Neural cell (in vitro differentiated cells): Measurements from ENCODE around the gene CAMK2A. TPM values are rescaled to one million over a fixed set of nuclear protein-coding genes. Genes with fewer than 3 reads are reported as not detected.

Experiments
- H2AFZ ChIP-seq: fragments of 200-600, 300-800 bp; sonication (generic), shearing (Covaris generic); 2 replicates; pipeline ENCODE4 v1.6.0; 2014; ENCODE audit warnings: low read depth, mild to moderate bottlenecking, antibody characterized with exemption, low read length, moderate library complexity
- H3F3A ChIP-seq: fragments of 200-600 bp; shearing (Covaris generic); 2 replicates; pipeline ENCODE4 v1.6.1; 2016; ENCODE audit warnings: mild to moderate bottlenecking, moderate library complexity, mixed read lengths, antibody characterized with exemption, low read length; ENCODE audit not compliant: insufficient read depth, poor library complexity, severe bottlenecking
- H3K27ac ChIP-seq: fragments of 200-600, 300-800 bp; sonication (generic), shearing (Covaris generic); 2 replicates; pipeline ENCODE4 v1.5.1; 2014; ENCODE audit warnings: mild to moderate bottlenecking, low read length, moderate library complexity
- H3K27me3 ChIP-seq: fragments of 300-800, 200-600 bp; sonication (generic), shearing (Covaris generic); 2 replicates; pipeline ENCODE4 v1.6.0; 2014; ENCODE audit warnings: mild to moderate bottlenecking, low read depth, low read length, moderate library complexity; ENCODE audit not compliant: insufficient read depth
- H3K36me3 ChIP-seq: fragments of 300-800, 200-600 bp; sonication (generic), shearing (Covaris generic); 2 replicates; pipeline ENCODE4 v1.5.1; 2014; ENCODE audit warnings: mild to moderate bottlenecking, antibody characterized with exemption, low read length, moderate library complexity; ENCODE audit not compliant: insufficient read depth
- H3K4me2 ChIP-seq: fragments of 300-800, 200-600 bp; sonication (generic), shearing (Covaris generic); 2 replicates; pipeline ENCODE4 v1.6.0; 2014; ENCODE audit warnings: mild to moderate bottlenecking, low read length
- H3K4me3 ChIP-seq: fragments of 300-800, 200-600 bp; sonication (generic), shearing (Covaris generic); 2 replicates; pipeline ENCODE4 v1.5.1; 2014; ENCODE audit warnings: mild to moderate bottlenecking, low read length, moderate library complexity
- H3K79me2 ChIP-seq: fragments of 200-600 bp; shearing (Covaris generic); replicated peaks from 2 replicates; pipeline ENCODE4 v1.6.0; 2014; ENCODE audit warnings: mild to moderate bottlenecking, low read length, moderate library complexity; ENCODE audit not compliant: insufficient read depth
- H3K9ac ChIP-seq: fragments of 300-800, 200-600 bp; sonication (generic), shearing (Covaris generic); 2 replicates; pipeline ENCODE4 v1.6.1; 2016; ENCODE audit warnings: mild to moderate bottlenecking, low read length, mixed read lengths
- H3K9me2 ChIP-seq: fragments of 200-600 bp; shearing (Covaris generic); 2 replicates; pipeline ENCODE4 v1.6.1; 2016; ENCODE audit warnings: mild to moderate bottlenecking, low read length, mixed read lengths; ENCODE audit not compliant: insufficient read depth
- H3K9me3 ChIP-seq: fragments of 200-600, 300-800 bp; sonication (generic), shearing (Covaris generic); 2 replicates; pipeline ENCODE4 v1.6.1; 2016; ENCODE audit warnings: mild to moderate bottlenecking, mixed run types, low read length, moderate library complexity, mixed read lengths
- H4K20me1 ChIP-seq: fragments of 200-600 bp; shearing (Covaris generic); 2 replicates; pipeline ENCODE4 v1.6.1; 2016; ENCODE audit warnings: mild to moderate bottlenecking, mixed run types; ENCODE audit not compliant: insufficient read depth
- EP300 ChIP-seq: fragments of 450-650 bp; conservative IDR thresholded peaks from 2 replicates; pipeline ENCODE4 v1.6.1; 2014; ENCODE audit warnings: antibody characterized with exemption, mild to moderate bottlenecking, moderate library complexity; ENCODE audit not compliant: poor library complexity, severe bottlenecking
- EZH2 ChIP-seq: fragments of 200-600, 300-800 bp; shearing (Covaris generic), sonication (generic); IDR thresholded peaks from 2 replicates; pipeline ENCODE4 v1.6.1; 2014; ENCODE audit warnings: antibody characterized with exemption, low read length, borderline replicate concordance, mild to moderate bottlenecking; ENCODE audit not compliant: insufficient read depth, poor library complexity, severe bottlenecking
- MXI1 ChIP-seq: fragments of 450-650 bp; conservative IDR thresholded peaks from 2 replicates; pipeline ENCODE4 v1.6.1; 2014; ENCODE audit warnings: antibody characterized with exemption, mild to moderate bottlenecking; ENCODE audit not compliant: poor library complexity, severe bottlenecking
- POLR2AphosphoS5 ChIP-seq: IDR thresholded peaks from 2 replicates; pipeline ENCODE4 v1.6.1; 2012
- RAD21 ChIP-seq: fragments of 450-650 bp; conservative IDR thresholded peaks from 2 replicates; pipeline ENCODE4 v1.6.1; 2014; ENCODE audit warnings: antibody characterized with exemption, mild to moderate bottlenecking, moderate library complexity
- REST ChIP-seq: IDR thresholded peaks from 2 replicates; pipeline ENCODE4 v1.6.1; 2012; ENCODE audit warnings: borderline replicate concordance
- SMC3 ChIP-seq: fragments of 450-650 bp; conservative IDR thresholded peaks from 2 replicates; pipeline ENCODE4 v1.6.1; 2014; ENCODE audit warnings: antibody characterized with exemption, mild to moderate bottlenecking, moderate library complexity; ENCODE audit not compliant: poor library complexity
- TAF1 ChIP-seq: IDR thresholded peaks from 2 replicates; pipeline ENCODE4 v1.6.1; 2012; ENCODE audit warnings: low read depth
- polyA plus RNA-seq: library from polyadenylated mRNA; depleted of rRNA; stranded (reverse); fragments of >200 nt; gene quantifications from 2 replicates; pipeline ENCODE4 v1.2.3, GENCODE V29; 2014
- TF ChIP-seq, protein P1 (sequence below): fragments of 450-650 bp; IDR thresholded peaks from 2 replicates; pipeline ENCODE4 v1.5.1; 2014; ENCODE audit warnings: antibody characterized with exemption, mild to moderate bottlenecking, moderate library complexity; ENCODE audit not compliant: poor library complexity, severe bottlenecking

CAMK2A gene
- polyA plus RNA-seq, 1 donor from 2014 or later = 61.7 TPM

DNA sequence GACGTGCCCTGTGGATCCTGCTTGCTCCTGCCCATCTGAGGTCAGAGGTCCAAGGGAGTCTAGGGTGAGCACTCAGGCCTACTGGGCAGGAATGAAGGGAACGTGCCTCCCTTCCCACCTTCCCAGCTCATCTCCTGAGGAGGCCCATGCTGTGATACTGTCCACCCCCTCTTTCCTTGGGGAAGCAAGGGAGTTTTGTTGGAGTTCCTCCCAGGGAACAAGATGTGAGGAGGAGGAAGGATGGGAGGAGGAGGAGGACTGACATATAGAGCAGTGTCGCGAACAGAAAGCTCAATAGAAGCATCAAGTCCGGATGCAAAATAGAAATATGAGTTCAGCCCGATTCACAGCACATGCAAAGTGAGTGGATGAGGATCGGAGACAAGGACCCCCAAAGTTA lies 58.7 kb downstream of the CAMK2A start:
- H3K27ac ChIP-seq = no peak overlapping the region

DNA sequence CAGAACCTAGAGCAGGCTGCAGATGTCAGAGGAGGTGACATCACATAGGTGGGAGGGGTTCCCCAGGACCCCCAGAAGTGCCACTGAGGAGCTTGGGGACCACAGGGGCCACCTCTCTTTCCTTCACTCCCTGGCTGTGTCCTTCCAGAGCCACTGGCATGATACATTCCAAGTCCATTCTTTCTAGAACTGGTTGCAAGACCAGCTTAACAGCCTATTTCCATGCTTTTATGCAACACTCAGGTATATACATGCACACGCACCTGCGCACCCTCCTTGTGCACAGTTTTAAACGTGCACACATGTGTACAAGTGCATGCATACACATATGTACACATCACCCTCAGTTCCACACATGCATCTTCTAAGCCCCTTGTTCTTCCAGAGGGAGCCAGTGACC lies 60.0 kb downstream of the CAMK2A start:
- no peak for TF ChIP-seq SMC3
- TF ChIP-seq REST = no peak
- TF ChIP-seq EP300 = no peak
- no peak for TF ChIP-seq TAF1
- no peak for TF ChIP-seq EZH2
- TF ChIP-seq, protein P1, sequence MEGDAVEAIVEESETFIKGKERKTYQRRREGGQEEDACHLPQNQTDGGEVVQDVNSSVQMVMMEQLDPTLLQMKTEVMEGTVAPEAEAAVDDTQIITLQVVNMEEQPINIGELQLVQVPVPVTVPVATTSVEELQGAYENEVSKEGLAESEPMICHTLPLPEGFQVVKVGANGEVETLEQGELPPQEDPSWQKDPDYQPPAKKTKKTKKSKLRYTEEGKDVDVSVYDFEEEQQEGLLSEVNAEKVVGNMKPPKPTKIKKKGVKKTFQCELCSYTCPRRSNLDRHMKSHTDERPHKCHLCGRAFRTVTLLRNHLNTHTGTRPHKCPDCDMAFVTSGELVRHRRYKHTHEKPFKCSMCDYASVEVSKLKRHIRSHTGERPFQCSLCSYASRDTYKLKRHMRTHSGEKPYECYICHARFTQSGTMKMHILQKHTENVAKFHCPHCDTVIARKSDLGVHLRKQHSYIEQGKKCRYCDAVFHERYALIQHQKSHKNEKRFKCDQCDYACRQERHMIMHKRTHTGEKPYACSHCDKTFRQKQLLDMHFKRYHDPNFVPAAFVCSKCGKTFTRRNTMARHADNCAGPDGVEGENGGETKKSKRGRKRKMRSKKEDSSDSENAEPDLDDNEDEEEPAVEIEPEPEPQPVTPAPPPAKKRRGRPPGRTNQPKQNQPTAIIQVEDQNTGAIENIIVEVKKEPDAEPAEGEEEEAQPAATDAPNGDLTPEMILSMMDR = no peak
- TF ChIP-seq POLR2AphosphoS5 = no peak
- TF ChIP-seq RAD21 = no peak
- no peak for TF ChIP-seq MXI1
- H3K27me3 ChIP-seq = no peaks in the 10 kb centered on the region

More for the DNA sequence above, 58.7 kb downstream of the CAMK2A start:
- Histone ChIP-seq H3K4me3 (no peak overlapping the region), H4K20me1 (no peaks in the 10 kb centered on the region), H3K9me3 (no peaks in the 10 kb centered on the region), H3K79me2 (no peaks in the 10 kb centered on the region), H2AFZ (no peak overlapping the region), H3K27me3 (no peaks in the 10 kb centered on the region), H3F3A (no peaks in the 10 kb centered on the region), H3K36me3 (peaks cover 10% of the 10 kb centered on the region), H3K4me2 (no peak overlapping the region), H3K9ac (no peak overlapping the region), H3K9me2 (no peaks in the 10 kb centered on the region)
- no peak for TF ChIP-seq TAF1
- TF ChIP-seq EP300 = no peak
- TF ChIP-seq EZH2 = no peak
- TF ChIP-seq, protein P1 = no peak
- TF ChIP-seq POLR2AphosphoS5 = no peak

More for the DNA sequence above, 60.0 kb downstream of the CAMK2A start:
- Histone ChIP-seq H3K4me3 (no peak overlapping the region), H3F3A (no peaks in the 10 kb centered on the region), H3K9me2 (no peaks in the 10 kb centered on the region), H2AFZ (no peak overlapping the region), H3K4me2 (no peak overlapping the region), H3K9me3 (no peaks in the 10 kb centered on the region), H3K27ac (no peak overlapping the region), H3K9ac (no peak overlapping the region), H3K36me3 (peaks cover 8% of the 10 kb centered on the region), H4K20me1 (no peaks in the 10 kb centered on the region), H3K79me2 (no peaks in the 10 kb centered on the region)
